Hepatic stellate cell (primary cell): ENCODE measurements around the gene SPTLC3.
"Not testable (repeated sequence)": the region's sequence is repeated elsewhere in the genome, so short reads cannot be mapped to it uniquely, and the experiment has no call there.

Experiments used
- DNase-seq: peaks from one replicate; pipeline ENCODE4 v3.0.0; 2011; ENCODE audit warnings: low spot score

SPTLC3 gene

DNA sequence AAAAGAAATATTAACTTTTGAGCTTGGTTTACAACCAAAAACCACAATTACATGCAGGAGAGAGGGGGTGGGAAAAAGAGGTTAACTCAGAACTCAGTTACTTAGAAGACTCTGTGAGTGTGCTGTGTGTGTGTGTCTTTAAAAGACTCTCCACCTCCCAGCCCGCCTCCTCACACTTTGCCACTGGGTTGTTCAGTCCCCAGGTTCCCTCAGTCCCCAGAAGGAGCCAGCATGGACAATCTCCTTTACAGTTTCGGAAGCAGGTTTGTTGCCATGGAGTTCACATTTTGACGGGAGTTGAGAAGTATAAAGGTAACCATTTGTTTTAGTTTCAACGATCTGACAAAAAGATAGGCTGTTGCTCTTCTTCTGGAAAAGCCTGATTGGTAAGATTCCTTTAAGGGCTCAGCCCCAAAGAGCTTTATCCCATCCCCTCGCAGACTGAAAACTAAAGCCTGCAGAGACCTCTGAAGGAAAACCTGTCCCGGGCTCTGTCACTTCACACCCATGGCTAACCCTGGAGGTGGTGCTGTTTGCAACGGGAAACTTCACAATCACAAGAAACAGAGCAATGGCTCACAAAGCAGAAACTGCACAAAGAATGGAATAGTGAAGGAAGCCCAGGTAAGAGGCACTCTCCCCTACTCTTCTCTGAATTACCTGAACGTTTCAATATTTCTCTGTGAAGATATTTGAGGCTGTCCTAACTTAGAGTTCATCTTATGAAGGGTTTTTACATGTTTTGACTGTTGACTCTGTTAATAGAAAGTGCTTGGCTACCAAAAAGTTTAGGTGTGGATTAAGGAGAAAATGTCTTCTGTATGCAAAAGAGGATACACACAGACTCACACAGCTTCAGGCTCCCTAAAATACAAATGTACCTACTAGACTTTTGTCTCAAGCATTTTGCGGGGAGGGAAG is at the start of gene SPTLC3:
Gene SPTLC3 (plus strand): TSS at position 212 of the 921 bp plus-strand sequence. CDS start 296 bp downstream, at position 508.
- DNase-seq: no peak

- no peak for DNase-seq
Measured at GRCh38 chr20:12961725-12962124, 47.0 kb upstream of the SPTLC3 start.

DNA sequence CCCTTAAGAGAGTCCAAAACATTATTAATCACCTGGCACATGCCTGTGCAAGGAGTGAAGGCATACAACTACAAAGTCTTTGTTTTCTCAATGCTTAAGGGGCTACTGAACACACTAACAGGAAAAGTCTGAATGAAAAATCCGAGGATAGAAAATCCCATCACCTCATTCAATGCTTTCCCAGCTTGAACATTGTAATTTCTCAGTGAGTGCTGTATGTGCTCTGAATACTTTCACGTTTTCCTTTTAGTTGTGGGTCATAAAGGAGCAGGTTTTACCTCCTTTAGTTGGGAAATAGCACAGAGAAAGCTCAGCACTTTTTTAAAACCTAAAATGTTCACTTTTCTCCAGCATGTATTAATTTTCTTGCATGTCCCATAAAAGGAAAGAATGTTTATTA is 45.9 kb upstream of the SPTLC3 start:
- no peak for DNase-seq

DNA sequence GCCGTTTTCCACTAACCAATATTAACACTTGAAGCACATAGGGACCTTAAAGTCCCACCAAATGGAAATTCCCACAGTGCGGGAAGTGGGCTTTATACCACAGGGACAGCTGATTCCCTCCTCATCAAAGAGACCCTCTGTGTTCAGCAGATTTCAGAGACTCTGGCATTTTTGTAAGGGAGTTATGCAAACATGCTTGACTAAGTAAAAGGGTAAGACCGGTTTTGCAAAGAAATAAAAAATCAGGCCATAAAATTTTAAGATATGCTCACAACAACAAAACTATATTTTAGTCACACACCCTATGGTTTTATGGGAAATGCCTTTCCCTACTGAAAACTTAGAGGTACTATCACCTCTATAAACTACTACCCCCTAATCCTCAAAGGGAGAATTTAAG is 45.4 kb upstream of the SPTLC3 start:
- no peak for DNase-seq

DNA sequence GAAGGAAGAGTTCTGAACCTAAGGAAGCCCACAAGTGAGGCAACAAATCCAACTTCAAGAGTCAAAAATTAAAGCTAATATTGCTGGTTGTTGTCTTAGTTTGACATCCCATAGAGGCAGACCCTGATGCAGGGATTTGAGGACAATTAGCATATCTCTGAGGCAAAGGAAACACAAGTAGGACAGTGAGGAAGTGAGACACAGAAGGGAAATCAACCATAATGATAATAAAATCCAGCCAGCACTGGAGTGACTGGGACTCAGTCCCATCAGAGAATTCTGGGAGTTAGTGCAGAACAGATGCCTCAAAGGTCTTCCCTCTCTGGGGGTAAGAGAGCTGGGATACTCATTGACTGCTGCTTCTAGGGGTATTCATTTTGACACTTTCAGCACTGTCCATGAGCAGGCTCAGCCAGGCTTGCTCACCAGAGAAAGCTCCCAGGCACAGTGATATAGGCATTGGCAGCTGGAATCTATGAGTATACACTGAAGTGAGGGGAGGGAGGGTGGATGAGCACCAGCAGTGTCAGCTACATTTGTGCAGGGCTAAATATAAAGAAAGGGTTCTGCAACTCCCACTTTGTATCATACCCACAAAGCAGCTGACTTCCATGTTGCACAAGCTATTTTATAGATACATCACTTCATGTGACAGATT is 43.4 kb upstream of the SPTLC3 start:
- no peak for DNase-seq

GRCh38 chr20:12965870-12966251 is 42.9 kb upstream of the SPTLC3 start:
- DNase-seq: no peak

GRCh38 chr20:12966468-12967085 is 42.2 kb upstream of the SPTLC3 start:
- peak; percentile 11 for DNase-seq

- DNase-seq: no peak
Measured at GRCh38 chr20:12967932-12968331, 40.8 kb upstream of the SPTLC3 start.

GRCh38 chr20:12968472-12968871 is 40.3 kb upstream of the SPTLC3 start:
- no peak for DNase-seq

DNA sequence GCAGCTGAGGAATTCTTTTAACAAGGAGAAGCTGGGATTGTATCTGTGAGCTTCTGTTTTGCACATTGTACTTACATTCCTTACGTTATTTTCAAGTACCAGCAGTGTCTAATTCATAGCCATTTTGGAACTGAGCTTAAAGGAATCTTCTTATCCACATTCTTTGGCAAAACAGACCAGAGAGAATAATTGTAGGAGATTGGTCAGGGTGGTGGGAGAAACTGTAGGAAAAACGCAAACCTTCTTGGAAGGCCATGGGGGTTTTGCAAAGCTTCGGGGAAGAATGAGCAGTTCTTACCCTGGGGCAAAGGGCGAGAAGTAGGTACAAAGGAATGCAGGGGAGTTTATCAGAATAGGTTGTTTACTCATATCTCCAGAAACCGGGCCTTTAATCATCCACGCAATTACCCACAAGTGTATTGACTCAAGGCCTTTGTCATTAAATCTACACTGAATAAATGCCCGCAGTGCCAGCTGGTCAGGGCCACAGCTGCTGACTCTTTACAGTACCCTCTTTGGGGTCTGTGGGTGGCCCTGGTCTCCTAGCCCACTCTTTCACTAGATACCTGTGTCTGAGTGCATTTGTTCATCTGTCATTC is 39.6 kb upstream of the SPTLC3 start:
- no peak for DNase-seq

DNA sequence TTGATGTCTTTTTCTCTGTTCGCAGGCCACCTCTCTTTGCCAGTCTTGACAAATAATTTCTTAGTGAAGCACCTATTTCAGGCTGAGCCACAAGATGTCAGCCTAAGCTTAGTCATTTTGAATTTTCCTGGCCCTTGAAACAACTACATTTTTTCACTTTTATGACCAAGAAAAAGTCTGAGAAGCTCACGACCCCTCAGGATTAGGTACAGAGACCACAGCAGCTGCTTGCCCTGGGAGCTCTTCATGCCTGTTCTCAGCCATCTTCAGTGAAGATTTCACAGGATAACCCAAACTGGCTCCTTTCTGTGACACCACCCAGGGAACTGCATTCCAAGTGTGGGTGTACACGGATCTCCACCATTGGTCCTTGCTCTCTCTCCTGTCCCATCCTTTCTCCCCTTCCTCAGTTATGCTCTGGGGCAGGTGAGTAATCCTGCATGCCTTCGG is 38.4 kb upstream of the SPTLC3 start:
- peak; percentile 4 for DNase-seq

GRCh38 chr20:12975833-12976608 is 32.8 kb upstream of the SPTLC3 start:
- no peak for DNase-seq

DNA sequence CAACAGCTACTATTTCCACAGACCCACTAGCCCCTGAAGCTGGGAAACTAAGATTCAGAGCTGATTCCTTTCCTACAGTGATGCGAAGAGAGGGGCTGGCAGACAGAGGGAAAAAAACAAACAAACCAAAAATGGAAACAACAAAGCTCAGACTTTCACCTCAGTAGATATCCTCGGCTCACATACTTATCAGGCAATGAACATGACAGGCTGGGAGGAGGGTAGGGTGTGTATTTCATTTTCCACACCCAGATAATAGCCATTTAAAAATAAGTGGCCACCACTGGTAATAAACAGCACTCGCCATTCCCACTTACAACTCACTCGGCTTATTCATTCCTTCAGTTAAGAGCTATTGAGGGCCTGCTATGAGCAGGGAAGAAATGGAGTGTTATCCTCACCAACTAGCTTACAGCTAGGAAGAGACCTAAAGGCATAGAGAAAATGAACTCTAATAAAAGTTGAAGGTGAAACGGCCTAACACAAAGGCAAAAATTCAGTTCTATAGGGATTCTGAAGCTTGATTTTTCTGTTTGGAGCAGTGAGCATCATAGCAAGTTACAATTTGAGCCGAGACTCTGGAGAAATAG is 32.0 kb upstream of the SPTLC3 start:
- no peak for DNase-seq

- DNase-seq: no peak
Measured at GRCh38 chr20:12977328-12978125, 31.2 kb upstream of the SPTLC3 start.

- no peak for DNase-seq
Measured at GRCh38 chr20:12978126-12978394, 30.7 kb upstream of the SPTLC3 start.

GRCh38 chr20:12978613-12979495 is 29.9 kb upstream of the SPTLC3 start:
- no peak for DNase-seq

DNA sequence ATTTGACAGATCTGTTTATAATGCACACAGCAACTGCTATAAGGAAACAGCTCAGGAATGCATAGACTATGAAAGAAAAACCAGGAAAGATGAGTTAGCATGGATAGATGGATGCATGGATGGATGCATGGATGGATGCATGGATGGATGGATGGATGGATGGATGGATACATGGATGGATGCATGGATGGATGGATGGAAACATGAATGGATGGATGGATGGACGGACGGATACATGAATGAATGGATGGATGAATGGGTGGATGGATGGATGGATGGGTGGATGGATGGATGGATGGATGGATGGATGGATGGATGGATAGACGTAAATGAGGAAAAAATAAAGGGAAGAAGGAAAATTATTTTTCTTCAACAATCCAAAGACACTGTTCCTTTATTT is 29.1 kb upstream of the SPTLC3 start:
- DNase-seq: not testable (repeated sequence)

DNA sequence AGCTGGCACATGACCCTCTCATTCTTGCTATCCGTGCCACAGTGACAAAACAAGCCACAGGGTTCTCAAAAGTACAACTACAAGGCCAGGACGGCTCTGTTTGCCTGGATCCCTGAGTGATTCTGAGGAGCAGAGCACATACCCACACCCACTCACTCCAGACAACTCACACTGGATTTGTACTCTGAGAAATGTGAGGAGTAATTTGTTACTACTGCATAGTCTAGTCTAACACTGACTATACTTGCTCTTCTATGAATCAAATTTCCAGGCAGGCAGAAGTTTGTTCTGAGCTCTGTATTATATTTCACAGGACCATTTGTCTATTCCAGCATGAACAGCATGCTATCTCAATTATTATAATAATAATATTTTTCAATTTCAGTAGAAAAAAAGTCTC is 26.7 kb upstream of the SPTLC3 start:
- no peak for DNase-seq

DNA sequence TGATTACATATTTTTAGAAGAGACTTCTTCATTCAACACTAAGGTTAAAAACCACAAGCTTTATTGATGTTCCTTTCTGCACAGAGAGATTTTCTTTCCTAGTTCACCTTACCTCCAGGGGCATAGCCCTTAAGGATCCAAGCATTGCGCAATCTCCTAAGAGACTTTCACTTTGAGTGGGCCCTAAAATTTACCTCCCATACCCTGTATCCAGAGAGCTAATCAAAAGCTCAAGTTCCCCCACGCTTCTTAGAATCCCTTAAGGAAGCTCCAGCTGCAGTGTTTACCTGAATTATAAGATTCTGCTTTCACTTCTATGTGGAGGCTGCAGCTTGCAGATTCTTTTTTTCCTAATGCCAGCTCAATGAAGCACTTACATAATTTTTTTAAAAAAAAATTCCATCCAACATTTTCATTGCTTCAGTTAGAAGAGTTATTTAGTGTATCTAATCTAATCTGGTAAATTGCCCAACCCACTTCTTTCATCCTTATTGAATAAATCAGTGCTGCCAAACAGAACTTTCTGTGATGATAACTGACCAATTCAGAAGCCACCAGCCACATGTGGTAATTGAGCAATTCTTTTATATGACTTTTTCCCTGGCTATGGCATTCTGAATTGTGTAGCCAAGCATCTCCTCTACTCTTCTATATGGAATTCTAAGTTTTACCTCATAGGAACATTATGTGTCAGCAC is 24.6 kb upstream of the SPTLC3 start:
- DNase-seq: no peak
